ENCODE measurements around the gene NR2F6. TPM values are rescaled to one million over a fixed set of nuclear protein-coding genes. Genes with fewer than 3 reads are reported as not detected.

Gene NR2F6
- total RNA-seq, 4 donors from 2014 or later = 42.1 to 217 (median 142) TPM

DNA sequence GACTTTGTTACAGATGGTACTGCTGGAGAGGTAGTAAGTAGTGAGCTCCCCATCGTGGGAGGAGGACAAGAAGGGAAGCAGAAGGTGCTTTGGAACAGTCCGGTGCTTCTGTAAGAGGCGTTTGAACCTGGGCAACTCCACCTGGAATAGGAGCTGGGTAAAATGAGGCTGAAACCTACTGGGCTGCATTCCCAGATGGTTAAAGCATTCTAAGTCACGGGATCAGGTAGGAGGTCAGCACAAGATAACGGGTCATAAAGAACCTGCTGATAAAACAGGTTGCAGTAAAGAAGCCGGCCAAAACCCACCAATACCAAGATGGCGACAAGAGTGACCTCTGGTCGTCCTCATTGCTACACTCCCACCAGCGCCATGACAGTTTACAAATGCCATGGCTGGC lies 41.0 kb upstream of the NR2F6 start:
- Histone ChIP-seq H3K4me3 (no peak overlapping the region), H3K9me3 (no peaks in the 10 kb centered on the region), H3K27ac (no peak overlapping the region), H3K4me1 (peaks cover 6 to 13% (median 9%) of the 10 kb centered on the region in 4 donors), H3K36me3 (no peaks in the 10 kb centered on the region), H3K27me3 (peaks cover 0 to 8% of the 10 kb centered on the region in 2 donors)
- DNase-seq = no peak
- TF ChIP-seq, protein P1, sequence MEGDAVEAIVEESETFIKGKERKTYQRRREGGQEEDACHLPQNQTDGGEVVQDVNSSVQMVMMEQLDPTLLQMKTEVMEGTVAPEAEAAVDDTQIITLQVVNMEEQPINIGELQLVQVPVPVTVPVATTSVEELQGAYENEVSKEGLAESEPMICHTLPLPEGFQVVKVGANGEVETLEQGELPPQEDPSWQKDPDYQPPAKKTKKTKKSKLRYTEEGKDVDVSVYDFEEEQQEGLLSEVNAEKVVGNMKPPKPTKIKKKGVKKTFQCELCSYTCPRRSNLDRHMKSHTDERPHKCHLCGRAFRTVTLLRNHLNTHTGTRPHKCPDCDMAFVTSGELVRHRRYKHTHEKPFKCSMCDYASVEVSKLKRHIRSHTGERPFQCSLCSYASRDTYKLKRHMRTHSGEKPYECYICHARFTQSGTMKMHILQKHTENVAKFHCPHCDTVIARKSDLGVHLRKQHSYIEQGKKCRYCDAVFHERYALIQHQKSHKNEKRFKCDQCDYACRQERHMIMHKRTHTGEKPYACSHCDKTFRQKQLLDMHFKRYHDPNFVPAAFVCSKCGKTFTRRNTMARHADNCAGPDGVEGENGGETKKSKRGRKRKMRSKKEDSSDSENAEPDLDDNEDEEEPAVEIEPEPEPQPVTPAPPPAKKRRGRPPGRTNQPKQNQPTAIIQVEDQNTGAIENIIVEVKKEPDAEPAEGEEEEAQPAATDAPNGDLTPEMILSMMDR (IDR thresholded peaks at IDR 0.05) = no peak
- TF ChIP-seq POLR2A (IDR thresholded peaks at IDR 0.05) = no peak

- Histone ChIP-seq H3K27me3 (peaks cover 0 to 9% of the 10 kb centered on the region in 2 donors), H3K27ac (no peak overlapping the region), H3K4me1 (peaks cover 7 to 18% (median 12%) of the 10 kb centered on the region in 4 donors), H3K9me3 (no peaks in the 10 kb centered on the region), H3K4me3 (no peak overlapping the region), H3K36me3 (no peaks in the 10 kb centered on the region)
- TF ChIP-seq, protein P1 (IDR thresholded peaks at IDR 0.05) = no peak
- TF ChIP-seq POLR2A (IDR thresholded peaks at IDR 0.05) = no peak
- no peak for DNase-seq
Observed at GRCh38 chr19:17286263-17286662, 40.5 kb upstream of the NR2F6 start.

DNA sequence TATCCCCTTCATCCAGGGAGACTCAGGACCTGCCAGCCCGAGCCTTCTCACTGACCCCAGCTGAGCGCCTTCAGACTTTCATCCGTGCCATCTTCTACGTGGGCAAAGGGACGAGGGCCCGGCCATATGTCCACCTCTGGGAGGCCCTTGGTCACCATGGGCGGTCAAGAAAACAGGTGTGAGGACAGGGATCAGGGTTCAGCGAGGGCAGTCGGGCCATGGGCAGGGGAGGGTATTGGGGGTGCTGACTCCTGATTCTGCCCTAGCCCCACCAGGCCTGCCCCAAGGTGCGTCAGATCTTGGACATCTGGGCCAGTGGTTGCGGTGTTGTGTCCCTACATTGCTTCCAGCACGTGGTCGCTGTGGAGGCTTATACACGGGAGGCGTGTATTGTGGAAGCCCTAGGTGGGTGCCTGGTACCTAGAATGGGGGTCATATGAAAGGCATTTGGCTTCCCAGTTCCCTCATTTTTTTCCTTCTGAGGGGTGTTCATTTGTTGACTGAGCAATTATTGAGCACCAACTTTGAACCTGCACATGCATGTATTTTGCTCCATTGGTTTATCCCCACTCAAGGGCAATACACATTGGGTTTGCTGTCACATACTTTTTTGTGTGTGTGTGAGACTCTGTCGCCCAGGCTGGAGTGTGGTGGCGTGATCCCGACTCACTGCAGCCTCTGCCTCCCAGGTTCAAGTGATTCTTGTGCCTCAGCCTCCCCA lies 39.9 kb upstream of the NR2F6 start:
- DNase-seq = no peak
- TF ChIP-seq, protein P1 (IDR thresholded peaks at IDR 0.05) = no peak
- TF ChIP-seq POLR2A (IDR thresholded peaks at IDR 0.05) = no peak
- Histone ChIP-seq H3K27me3 (peaks cover 0 to 9% of the 10 kb centered on the region in 2 donors), H3K4me3 (no peak overlapping the region), H3K4me1 (peaks cover 7 to 19% (median 13%) of the 10 kb centered on the region in 4 donors), H3K9me3 (no peaks in the 10 kb centered on the region), H3K27ac (no peak overlapping the region), H3K36me3 (no peaks in the 10 kb centered on the region)

DNA sequence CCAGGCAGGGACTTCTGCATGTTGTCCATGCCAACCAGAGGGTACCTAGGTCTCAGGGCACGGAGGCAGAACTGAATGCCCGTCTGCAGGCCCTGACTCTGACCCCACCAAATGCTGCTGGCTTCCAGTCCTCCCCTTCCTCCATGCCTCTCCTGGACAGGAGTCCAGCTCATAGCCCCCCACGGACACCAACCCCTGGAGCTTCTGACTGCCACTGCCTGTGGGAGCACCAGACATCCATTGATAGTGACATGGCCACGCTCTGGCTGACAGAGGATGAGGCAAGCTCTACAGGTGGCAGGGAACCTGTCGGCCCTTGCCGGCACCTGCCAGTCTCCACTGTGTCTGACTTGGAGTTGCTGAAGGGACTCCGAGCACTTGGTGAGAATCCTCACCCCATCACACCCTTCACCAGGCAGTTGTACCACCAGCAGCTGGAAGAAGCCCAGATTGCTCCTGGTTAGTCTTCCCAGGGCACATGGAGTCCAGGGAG lies 37.8 kb upstream of the NR2F6 start:
- Histone ChIP-seq H3K27me3 (peaks cover 0 to 9% of the 10 kb centered on the region in 2 donors), H3K36me3 (peaks cover 0 to 7% (median 0%) of the 10 kb centered on the region in 3 donors), H3K4me1 (peaks cover 7 to 19% (median 13%) of the 10 kb centered on the region in 4 donors), H3K9me3 (no peaks in the 10 kb centered on the region), H3K4me3 (no peak overlapping the region), H3K27ac (no peak overlapping the region)
- no peak for DNase-seq
- TF ChIP-seq, protein P1 (IDR thresholded peaks at IDR 0.05) = no peak
- no peak for TF ChIP-seq POLR2A (IDR thresholded peaks at IDR 0.05)

DNA sequence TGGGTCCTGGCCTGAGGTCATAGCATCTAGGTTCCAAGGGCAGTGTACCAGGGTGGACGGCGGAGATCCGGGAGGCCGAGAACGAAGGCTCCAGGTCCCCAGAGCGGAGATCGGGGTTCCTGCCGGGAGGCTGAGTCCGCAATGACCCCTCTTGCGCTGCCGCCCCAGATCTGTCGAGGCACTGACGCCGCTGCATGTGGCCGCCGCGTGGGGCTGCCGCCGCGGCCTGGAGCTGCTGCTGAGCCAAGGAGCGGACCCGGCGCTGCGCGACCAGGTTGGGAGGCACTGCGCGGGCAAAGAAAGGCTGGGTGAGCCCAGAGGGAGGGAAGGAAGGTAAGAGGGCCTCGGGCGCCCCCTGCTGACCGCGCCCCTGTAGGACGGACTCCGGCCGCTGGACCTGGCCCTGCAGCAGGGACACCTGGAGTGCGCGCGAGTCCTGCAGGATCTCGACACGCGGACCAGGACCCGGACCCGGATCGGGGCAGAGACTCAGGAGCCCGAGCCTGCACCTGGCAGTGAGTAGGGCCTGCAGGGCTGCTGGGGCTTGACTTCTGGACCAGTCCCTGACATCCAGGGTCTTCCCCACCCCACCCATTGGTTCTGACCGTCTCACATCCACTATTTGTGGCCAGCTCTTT lies 36.9 kb upstream of the NR2F6 start:
- DNase-seq = peak; percentile 82 to 94 (median 89)
- peaks cover 7 to 19% (median 13%) of the 10 kb centered on the region in 4 donors for H3K4me1 ChIP-seq
- peaks cover 0 to 9% of the 10 kb centered on the region in 2 donors for H3K27me3 ChIP-seq
- peak overlapping the region in 1 of 4 donors; percentile 47 for H3K27ac ChIP-seq
- H3K9me3 ChIP-seq = no peaks in the 10 kb centered on the region
- peak overlapping the region; percentile 43 to 56 (median 52) for H3K4me3 ChIP-seq
- TF ChIP-seq, protein P1 (IDR thresholded peaks at IDR 0.05) = peak; percentile 89 to 97 (median 96)
- no peak for TF ChIP-seq POLR2A (IDR thresholded peaks at IDR 0.05)
- peaks cover 0 to 15% (median 0%) of the 10 kb centered on the region in 3 donors for H3K36me3 ChIP-seq

Data from Peyer's patch (tissue), 4 donors.